Dendritic cell treated with granulocyte-macrophage colony-stimulating factor and Interleukin-4, amounts not matched to agents 40 ng/mL and 50 ng/mL, for 4 days (primary cell): Measurements from ENCODE around the gene S100A6.
A peak's percentile ranks its signal among the peaks of the same experiment; 100 is the strongest.

Experiments used
- H3K27ac Mint-ChIP-seq: one replicate; pipeline ENCODE4 v1.8.0; 2022; ENCODE audit warnings: mild to moderate bottlenecking, mixed read lengths
- H3K27me3 Mint-ChIP-seq: one replicate; pipeline ENCODE4 v1.8.0; 2022; ENCODE audit warnings: mild to moderate bottlenecking, mixed read lengths
- H3K36me3 Mint-ChIP-seq: one replicate; pipeline ENCODE4 v1.8.0; 2022; ENCODE audit warnings: low read depth, mixed read lengths
- H3K4me1 Mint-ChIP-seq: one replicate; pipeline ENCODE4 v1.8.0; 2022; ENCODE audit warnings: low read depth, mixed read lengths
- H3K4me3 Mint-ChIP-seq: one replicate; pipeline ENCODE4 v1.8.0; 2022; ENCODE audit warnings: mild to moderate bottlenecking, moderate library complexity, mixed read lengths
- H3K9me3 Mint-ChIP-seq: one replicate; pipeline ENCODE4 v1.8.0; 2022; ENCODE audit warnings: mixed read lengths
- intact Hi-C: fragments of 100-400 bp; cut with micrococcal nuclease; formaldehyde crosslinking; loops from one replicate; pipeline ENCODE4 v1.15.0; 2022

Gene S100A6

GRCh38 chr1:153545067-153546055 lies 9.6 kb upstream of the S100A6 start, which contains the start of gene S100A4:
Gene S100A4 (minus strand): TSS chr1:153545806. CDS start chr1:153544794, 1,012 bp downstream.
- Mint-ChIP-seq H3K27ac (peak within 1 kb of the TSS; percentile 94), H3K36me3 (peaks cover 37% of the 10 kb centered on the region), H3K9me3 (no peaks in the 10 kb centered on the region), H3K4me3 (peak within 1 kb of the TSS; percentile 97), H3K4me1 (peaks cover 99% of the 10 kb centered on the region), H3K27me3 (no peaks in the 10 kb centered on the region)
- intact Hi-C loops, result no loop called here

GRCh38 chr1:153544453-153545066 lies 8.8 kb upstream of the S100A6 start:
- peak overlapping the region; percentile 94 for H3K27ac Mint-ChIP-seq
- H3K4me1 Mint-ChIP-seq, result peaks cover 99% of the 10 kb centered on the region
- H3K36me3 Mint-ChIP-seq, result peaks cover 40% of the 10 kb centered on the region
- no peaks in the 10 kb centered on the region for H3K27me3 Mint-ChIP-seq
- intact Hi-C loops, result no loop called here
- no peaks in the 10 kb centered on the region for H3K9me3 Mint-ChIP-seq
- H3K4me3 Mint-ChIP-seq, result peak overlapping the region; percentile 97

GRCh38 chr1:153543736-153544135 lies 7.9 kb upstream of the S100A6 start:
- Mint-ChIP-seq H3K9me3 (no peaks in the 10 kb centered on the region), H3K4me1 (peaks cover 95% of the 10 kb centered on the region), H3K27ac (peak overlapping the region; percentile 94), H3K36me3 (peaks cover 43% of the 10 kb centered on the region), H3K4me3 (peak overlapping the region; percentile 97), H3K27me3 (no peaks in the 10 kb centered on the region)
- intact Hi-C loops, result no loop called here

GRCh38 chr1:153542956-153543711 lies 7.3 kb upstream of the S100A6 start:
- Mint-ChIP-seq H3K27ac (peak overlapping the region; percentile 94), H3K9me3 (no peaks in the 10 kb centered on the region), H3K36me3 (peaks cover 43% of the 10 kb centered on the region), H3K4me1 (peaks cover 95% of the 10 kb centered on the region), H3K4me3 (peak overlapping the region; percentile 97), H3K27me3 (no peaks in the 10 kb centered on the region)
- intact Hi-C loops, result no loop called here

GRCh38 chr1:153541641-153542590 lies 6.1 kb upstream of the S100A6 start:
- Mint-ChIP-seq H3K36me3 (peaks cover 43% of the 10 kb centered on the region), H3K27me3 (no peaks in the 10 kb centered on the region), H3K4me3 (peak overlapping the region; percentile 97), H3K27ac (peak overlapping the region; percentile 94), H3K4me1 (peaks cover 95% of the 10 kb centered on the region), H3K9me3 (no peaks in the 10 kb centered on the region)
- intact Hi-C loops, result no loop called here

GRCh38 chr1:153540394-153541361 lies 4.9 kb upstream of the S100A6 start, which contains the start of gene S100A5:
Gene S100A5 (minus strand): TSS chr1:153540934. CDS start chr1:153540191, 743 bp downstream.
- intact Hi-C loops, result no loop called here
- peak within 1 kb of the TSS; percentile 94 for H3K27ac Mint-ChIP-seq
- peaks cover 92% of the 10 kb centered on the region for H3K4me1 Mint-ChIP-seq
- no peaks in the 10 kb centered on the region for H3K27me3 Mint-ChIP-seq
- H3K36me3 Mint-ChIP-seq, result peaks cover 46% of the 10 kb centered on the region
- H3K4me3 Mint-ChIP-seq, result peak within 1 kb of the TSS; percentile 97
- no peaks in the 10 kb centered on the region for H3K9me3 Mint-ChIP-seq

GRCh38 chr1:153539395-153540093 lies 3.8 kb upstream of the S100A6 start:
- H3K4me3 Mint-ChIP-seq, result no peak overlapping the region
- H3K4me1 Mint-ChIP-seq, result peaks cover 89% of the 10 kb centered on the region
- peaks cover 46% of the 10 kb centered on the region for H3K36me3 Mint-ChIP-seq
- H3K9me3 Mint-ChIP-seq, result no peaks in the 10 kb centered on the region
- no peaks in the 10 kb centered on the region for H3K27me3 Mint-ChIP-seq
- H3K27ac Mint-ChIP-seq, result peak overlapping the region; percentile 94
- intact Hi-C loops, result no loop called here

GRCh38 chr1:153538315-153538821 lies 2.6 kb upstream of the S100A6 start:
- no peak overlapping the region for H3K4me3 Mint-ChIP-seq
- no peaks in the 10 kb centered on the region for H3K27me3 Mint-ChIP-seq
- peaks cover 89% of the 10 kb centered on the region for H3K4me1 Mint-ChIP-seq
- intact Hi-C loops, result no loop called here
- H3K36me3 Mint-ChIP-seq, result peaks cover 46% of the 10 kb centered on the region
- no peaks in the 10 kb centered on the region for H3K9me3 Mint-ChIP-seq
- peak overlapping the region; percentile 91 for H3K27ac Mint-ChIP-seq

GRCh38 chr1:153537376-153537730 lies 1.6 kb upstream of the S100A6 start:
- Mint-ChIP-seq H3K27ac (peak overlapping the region; percentile 91), H3K36me3 (peaks cover 42% of the 10 kb centered on the region), H3K27me3 (no peaks in the 10 kb centered on the region), H3K9me3 (no peaks in the 10 kb centered on the region), H3K4me3 (no peak overlapping the region), H3K4me1 (peaks cover 89% of the 10 kb centered on the region)
- intact Hi-C loops, result no loop called here

GRCh38 chr1:153536671-153537375 lies 1.0 kb upstream of the S100A6 start:
- Mint-ChIP-seq H3K27ac (peak overlapping the region; percentile 91), H3K4me3 (peak overlapping the region; percentile 95), H3K4me1 (peaks cover 89% of the 10 kb centered on the region), H3K27me3 (no peaks in the 10 kb centered on the region), H3K36me3 (peaks cover 42% of the 10 kb centered on the region), H3K9me3 (no peaks in the 10 kb centered on the region)
- intact Hi-C loops, result no loop called here

- intact Hi-C loops, result no loop called here
- H3K4me1 Mint-ChIP-seq, result peaks cover 82% of the 10 kb centered on the region
- H3K27ac Mint-ChIP-seq, result peak overlapping the region; percentile 91
- peaks cover 42% of the 10 kb centered on the region for H3K36me3 Mint-ChIP-seq
- H3K27me3 Mint-ChIP-seq, result no peaks in the 10 kb centered on the region
- H3K4me3 Mint-ChIP-seq, result peak overlapping the region; percentile 95
- no peaks in the 10 kb centered on the region for H3K9me3 Mint-ChIP-seq
Observed at GRCh38 chr1:153536012-153536670, 350 bp upstream of the S100A6 start.
